ENCODE results near the gene FLT3LG.

The FLT3LG gene

DNA sequence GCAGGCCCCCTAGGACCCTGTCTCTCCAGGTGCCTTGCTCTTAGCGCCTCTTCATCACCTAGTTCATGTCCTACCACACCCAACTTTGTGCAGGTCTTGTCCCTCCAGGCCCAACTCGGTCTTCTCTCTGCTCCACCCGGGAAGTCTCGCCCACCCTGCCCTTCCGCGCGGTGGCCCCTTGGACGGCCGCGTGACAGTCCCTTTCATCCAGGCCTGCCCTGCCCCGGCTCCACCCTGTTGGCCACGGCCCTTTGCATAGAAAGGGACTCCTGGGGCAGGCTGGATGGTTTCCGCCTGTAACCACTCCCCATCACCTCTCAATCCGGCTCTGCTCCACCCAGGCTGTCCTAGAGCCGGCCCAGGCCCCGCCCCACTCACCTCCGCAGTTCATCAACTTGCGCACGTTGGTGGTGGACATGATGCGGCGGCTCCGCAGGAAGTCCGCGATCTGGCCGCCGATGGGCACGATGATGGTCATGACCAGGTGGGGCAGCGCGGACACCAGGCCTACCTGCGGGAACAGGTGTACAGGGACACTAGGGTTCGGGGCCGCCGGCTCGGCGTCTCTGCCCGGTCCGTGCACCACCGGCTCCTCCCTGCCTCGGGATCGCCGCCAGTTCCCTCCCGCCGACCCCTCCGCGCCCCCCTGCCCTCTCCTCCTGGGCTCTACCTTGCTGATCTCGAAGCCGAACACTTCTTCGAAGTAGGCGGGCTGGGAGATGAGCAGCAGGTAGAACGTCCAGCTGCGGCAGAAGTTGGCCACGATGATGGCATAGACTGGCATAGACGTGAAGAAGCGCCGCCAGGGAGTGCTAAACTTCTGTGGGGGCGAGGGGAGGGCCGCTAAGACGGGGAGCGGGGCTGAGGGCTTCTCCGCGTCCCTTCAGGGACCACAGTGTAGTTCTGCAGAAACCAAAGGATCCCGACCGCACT lies 41.6 kb upstream of the FLT3LG start:
- H3K4me3 ChIP-seq (ENCODE audit: low read length) = no peak overlapping the region
- H3K27me3 ChIP-seq (replicated peaks; ENCODE audit: insufficient read depth, low read length) = peaks cover 98% of the 10 kb centered on the region
- TF ChIP-seq EZH2 (optimal IDR thresholded peaks at IDR 0.05; ENCODE audit: low read depth, low read length) = no peak
- TF ChIP-seq EZH2phosphoT487 (IDR thresholded peaks at IDR 0.05; ENCODE audit: low read length) = no peak
- TF ChIP-seq, protein P1, sequence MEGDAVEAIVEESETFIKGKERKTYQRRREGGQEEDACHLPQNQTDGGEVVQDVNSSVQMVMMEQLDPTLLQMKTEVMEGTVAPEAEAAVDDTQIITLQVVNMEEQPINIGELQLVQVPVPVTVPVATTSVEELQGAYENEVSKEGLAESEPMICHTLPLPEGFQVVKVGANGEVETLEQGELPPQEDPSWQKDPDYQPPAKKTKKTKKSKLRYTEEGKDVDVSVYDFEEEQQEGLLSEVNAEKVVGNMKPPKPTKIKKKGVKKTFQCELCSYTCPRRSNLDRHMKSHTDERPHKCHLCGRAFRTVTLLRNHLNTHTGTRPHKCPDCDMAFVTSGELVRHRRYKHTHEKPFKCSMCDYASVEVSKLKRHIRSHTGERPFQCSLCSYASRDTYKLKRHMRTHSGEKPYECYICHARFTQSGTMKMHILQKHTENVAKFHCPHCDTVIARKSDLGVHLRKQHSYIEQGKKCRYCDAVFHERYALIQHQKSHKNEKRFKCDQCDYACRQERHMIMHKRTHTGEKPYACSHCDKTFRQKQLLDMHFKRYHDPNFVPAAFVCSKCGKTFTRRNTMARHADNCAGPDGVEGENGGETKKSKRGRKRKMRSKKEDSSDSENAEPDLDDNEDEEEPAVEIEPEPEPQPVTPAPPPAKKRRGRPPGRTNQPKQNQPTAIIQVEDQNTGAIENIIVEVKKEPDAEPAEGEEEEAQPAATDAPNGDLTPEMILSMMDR (IDR thresholded peaks at IDR 0.05; ENCODE audit: low read length) = no peak

DNA sequence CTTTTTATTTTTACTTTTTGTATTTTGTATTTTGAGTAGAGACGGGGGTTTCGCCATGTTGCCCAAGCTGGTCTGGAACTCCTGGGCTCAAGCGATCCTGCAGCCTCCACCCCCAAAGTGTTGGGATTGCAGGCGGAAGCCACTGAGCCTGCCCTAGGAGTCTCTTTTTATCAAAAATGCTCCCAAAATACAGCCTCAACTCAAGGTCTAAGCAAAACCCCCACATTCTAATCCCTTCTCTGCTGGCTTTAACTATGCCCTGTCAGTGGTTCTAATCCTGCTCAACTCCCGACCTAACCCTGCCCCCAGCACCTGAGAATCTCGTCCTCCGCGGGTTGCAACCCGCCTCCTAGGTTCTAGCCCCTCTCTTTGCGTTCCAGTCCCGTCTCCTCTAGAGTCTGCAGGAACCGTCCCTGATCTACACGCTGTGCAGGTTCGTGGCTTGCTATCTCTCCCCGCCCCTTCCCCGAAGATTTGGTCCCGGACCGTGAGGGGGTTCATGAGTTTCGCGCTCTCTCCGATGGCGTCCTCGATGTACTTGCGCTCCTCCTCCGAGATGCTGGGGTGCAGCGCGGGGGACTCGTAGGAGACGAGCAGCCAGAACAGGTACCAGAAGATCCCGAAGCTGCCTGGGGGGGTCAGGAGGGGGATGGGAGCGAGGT lies 40.6 kb upstream of the FLT3LG start:
- no peak for TF ChIP-seq EZH2 (optimal IDR thresholded peaks at IDR 0.05; ENCODE audit: low read depth, low read length)
- no peak for TF ChIP-seq EZH2phosphoT487 (IDR thresholded peaks at IDR 0.05; ENCODE audit: low read length)
- TF ChIP-seq, protein P1 (IDR thresholded peaks at IDR 0.05; ENCODE audit: low read length) = no peak
- Histone ChIP-seq H3K36me3 (replicated peaks; ENCODE audit: insufficient read depth, low read length) (no peaks in the 10 kb centered on the region), H3K9me2 (replicated peaks; ENCODE audit: insufficient read depth, low read length) (no peaks in the 10 kb centered on the region), H3K4me2 (ENCODE audit: low read depth, low read length) (no peak overlapping the region), H2AFZ (ENCODE audit: low read length) (no peak overlapping the region), H3K4me3 (ENCODE audit: low read length) (no peak overlapping the region), H3K79me2 (ENCODE audit: low read length) (no peaks in the 10 kb centered on the region), H3K27me3 (replicated peaks; ENCODE audit: insufficient read depth, low read length) (peaks cover 98% of the 10 kb centered on the region), H3K4me1 (ENCODE audit: low read length) (no peaks in the 10 kb centered on the region), H3K9me3 (replicated peaks; ENCODE audit: insufficient read depth, low read length) (no peaks in the 10 kb centered on the region), H3F3A (ENCODE audit: insufficient read depth, low read length) (no peaks in the 10 kb centered on the region), H3K9ac (ENCODE audit: low read length) (no peak overlapping the region), H3K27ac (ENCODE audit: low read length) (no peak overlapping the region), H4K20me1 (ENCODE audit: insufficient read depth, low read length) (no peaks in the 10 kb centered on the region)
- no peak for DNase-seq

More for the DNA sequence above, 41.6 kb upstream of the FLT3LG start:
- Histone ChIP-seq H2AFZ (ENCODE audit: low read length) (no peak overlapping the region), H3K9me2 (replicated peaks; ENCODE audit: insufficient read depth, low read length) (no peaks in the 10 kb centered on the region), H3K36me3 (replicated peaks; ENCODE audit: insufficient read depth, low read length) (no peaks in the 10 kb centered on the region), H3F3A (ENCODE audit: insufficient read depth, low read length) (no peaks in the 10 kb centered on the region), H3K9ac (ENCODE audit: low read length) (no peak overlapping the region), H3K9me3 (replicated peaks; ENCODE audit: insufficient read depth, low read length) (no peaks in the 10 kb centered on the region), H4K20me1 (ENCODE audit: insufficient read depth, low read length) (no peaks in the 10 kb centered on the region), H3K79me2 (ENCODE audit: low read length) (no peaks in the 10 kb centered on the region), H3K4me2 (ENCODE audit: low read depth, low read length) (no peak overlapping the region), H3K27ac (ENCODE audit: low read length) (no peak overlapping the region), H3K4me1 (ENCODE audit: low read length) (no peaks in the 10 kb centered on the region)
- DNase-seq = no peak

DNA sequence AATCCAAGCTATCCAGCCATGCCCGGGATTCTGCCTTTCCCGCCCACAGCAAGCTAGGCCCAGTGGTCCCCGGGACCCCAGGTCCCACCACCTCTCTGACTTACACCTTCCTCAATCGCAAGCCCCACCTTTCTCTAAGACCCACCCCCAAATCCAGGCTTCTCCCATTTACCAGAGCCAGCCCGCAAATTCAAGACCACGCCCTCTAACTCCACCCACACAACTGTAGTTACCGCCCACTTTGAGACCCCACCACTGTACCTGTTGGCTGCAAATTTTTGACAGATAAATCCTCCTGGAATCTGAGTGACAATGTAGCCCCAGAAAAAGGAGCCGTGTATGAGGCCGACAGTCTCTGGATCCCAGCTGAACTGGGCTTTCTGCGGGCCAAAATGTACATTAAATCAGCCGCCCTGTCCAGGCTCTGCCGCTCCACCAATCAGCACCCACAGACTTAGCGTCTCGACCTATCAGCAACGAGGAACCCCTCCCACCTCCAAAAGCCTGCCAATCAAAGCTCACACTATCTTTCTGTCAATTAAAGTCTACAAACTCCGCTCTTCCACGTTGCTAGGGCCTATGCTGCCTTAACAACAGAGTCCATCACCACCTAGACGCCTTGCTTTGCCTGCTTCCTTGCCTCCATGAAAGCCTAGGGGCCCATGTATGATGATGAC lies 39.0 kb upstream of the FLT3LG start:
- H2AFZ ChIP-seq (ENCODE audit: low read length) = no peak overlapping the region
- H3K9ac ChIP-seq (ENCODE audit: low read length) = no peak overlapping the region
- no peaks in the 10 kb centered on the region for H3K9me3 ChIP-seq (replicated peaks; ENCODE audit: insufficient read depth, low read length)
- DNase-seq = no peak
- H3K4me3 ChIP-seq (ENCODE audit: low read length) = no peak overlapping the region
- H4K20me1 ChIP-seq (ENCODE audit: insufficient read depth, low read length) = no peaks in the 10 kb centered on the region
- TF ChIP-seq EZH2phosphoT487 (IDR thresholded peaks at IDR 0.05; ENCODE audit: low read length) (no peak), EZH2 (optimal IDR thresholded peaks at IDR 0.05; ENCODE audit: low read depth, low read length) (no peak)
- TF ChIP-seq, protein P1 (IDR thresholded peaks at IDR 0.05; ENCODE audit: low read length) = no peak
- H3K79me2 ChIP-seq (ENCODE audit: low read length) = no peaks in the 10 kb centered on the region
- no peak overlapping the region for H3K4me2 ChIP-seq (ENCODE audit: low read depth, low read length)
- no peaks in the 10 kb centered on the region for H3F3A ChIP-seq (ENCODE audit: insufficient read depth, low read length)
- peaks cover 98% of the 10 kb centered on the region for H3K27me3 ChIP-seq (replicated peaks; ENCODE audit: insufficient read depth, low read length)
- H3K27ac ChIP-seq (ENCODE audit: low read length) = no peak overlapping the region
- no peaks in the 10 kb centered on the region for H3K36me3 ChIP-seq (replicated peaks; ENCODE audit: insufficient read depth, low read length)
- H3K9me2 ChIP-seq (replicated peaks; ENCODE audit: insufficient read depth, low read length) = no peaks in the 10 kb centered on the region
- H3K4me1 ChIP-seq (ENCODE audit: low read length) = no peaks in the 10 kb centered on the region
